Measurements from ENCODE around the gene ADCY2.

The ADCY2 gene

DNA sequence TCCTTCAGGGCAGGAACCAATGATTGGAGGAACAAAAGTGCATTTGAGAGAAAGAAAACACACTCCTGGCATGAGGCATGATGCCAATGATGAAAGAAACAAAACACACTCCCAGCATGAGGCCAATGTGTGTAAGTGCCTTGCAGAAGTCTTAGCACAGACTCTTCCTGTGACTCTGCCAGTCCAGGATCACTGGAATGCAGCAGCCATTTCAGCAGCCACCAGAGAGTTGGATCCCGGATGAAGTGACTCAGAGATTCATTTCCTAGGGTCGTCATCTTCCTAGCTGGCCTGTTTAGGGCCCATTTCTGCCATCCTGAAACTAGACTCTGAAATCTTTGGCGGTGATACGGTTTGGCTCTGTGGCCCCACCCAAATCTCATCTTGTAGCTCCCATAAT, 242.5 kb downstream of the ADCY2 start:
- no peak overlapping the region for H3K27ac ChIP-seq
- no peaks in the 10 kb centered on the region for H3K36me3 ChIP-seq (replicated peaks)
- in situ Hi-C loops (cut with HindIII; ENCODE audit: low pct_ligation_motif_present, low sequenced_read_pairs): no loop called here
- DNase-seq: no peak
- H3K27me3 ChIP-seq (replicated peaks): no peaks in the 10 kb centered on the region
- no peak overlapping the region for H3K4me3 ChIP-seq (ENCODE audit: low read depth, low read length)
- TF ChIP-seq, protein P1, sequence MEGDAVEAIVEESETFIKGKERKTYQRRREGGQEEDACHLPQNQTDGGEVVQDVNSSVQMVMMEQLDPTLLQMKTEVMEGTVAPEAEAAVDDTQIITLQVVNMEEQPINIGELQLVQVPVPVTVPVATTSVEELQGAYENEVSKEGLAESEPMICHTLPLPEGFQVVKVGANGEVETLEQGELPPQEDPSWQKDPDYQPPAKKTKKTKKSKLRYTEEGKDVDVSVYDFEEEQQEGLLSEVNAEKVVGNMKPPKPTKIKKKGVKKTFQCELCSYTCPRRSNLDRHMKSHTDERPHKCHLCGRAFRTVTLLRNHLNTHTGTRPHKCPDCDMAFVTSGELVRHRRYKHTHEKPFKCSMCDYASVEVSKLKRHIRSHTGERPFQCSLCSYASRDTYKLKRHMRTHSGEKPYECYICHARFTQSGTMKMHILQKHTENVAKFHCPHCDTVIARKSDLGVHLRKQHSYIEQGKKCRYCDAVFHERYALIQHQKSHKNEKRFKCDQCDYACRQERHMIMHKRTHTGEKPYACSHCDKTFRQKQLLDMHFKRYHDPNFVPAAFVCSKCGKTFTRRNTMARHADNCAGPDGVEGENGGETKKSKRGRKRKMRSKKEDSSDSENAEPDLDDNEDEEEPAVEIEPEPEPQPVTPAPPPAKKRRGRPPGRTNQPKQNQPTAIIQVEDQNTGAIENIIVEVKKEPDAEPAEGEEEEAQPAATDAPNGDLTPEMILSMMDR (IDR thresholded peaks at IDR 0.05; ENCODE audit: low read depth, low read length, missing control alignments): no peak

DNA sequence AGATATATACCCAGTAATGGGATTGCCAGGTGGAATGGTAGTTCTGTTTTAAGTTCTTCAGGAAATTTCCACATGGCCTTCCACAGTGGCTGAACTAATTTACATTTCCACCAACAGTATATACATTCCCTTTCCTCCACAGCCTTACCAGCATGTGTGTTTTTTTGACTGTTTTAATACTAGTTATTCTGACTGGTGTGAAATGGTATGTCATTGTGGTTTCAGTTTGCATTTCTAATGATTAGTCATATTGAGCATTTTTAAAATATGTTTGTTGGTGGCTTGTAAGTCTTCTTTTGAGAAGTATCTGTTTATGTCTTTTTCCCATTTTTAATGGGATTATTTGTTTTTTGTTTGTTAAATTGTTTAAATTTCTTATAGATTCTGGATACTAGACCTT, 246.1 kb downstream of the ADCY2 start:
- in situ Hi-C loops (cut with HindIII; ENCODE audit: low pct_ligation_motif_present, low sequenced_read_pairs): no loop called here
- H3K36me3 ChIP-seq (replicated peaks): no peaks in the 10 kb centered on the region
- H3K27ac ChIP-seq: no peak overlapping the region
- H3K27me3 ChIP-seq (replicated peaks): no peaks in the 10 kb centered on the region
- H3K4me3 ChIP-seq (ENCODE audit: low read depth, low read length): no peak overlapping the region
- DNase-seq: no peak
- TF ChIP-seq, protein P1 (IDR thresholded peaks at IDR 0.05; ENCODE audit: low read depth, low read length, missing control alignments): no peak

DNA sequence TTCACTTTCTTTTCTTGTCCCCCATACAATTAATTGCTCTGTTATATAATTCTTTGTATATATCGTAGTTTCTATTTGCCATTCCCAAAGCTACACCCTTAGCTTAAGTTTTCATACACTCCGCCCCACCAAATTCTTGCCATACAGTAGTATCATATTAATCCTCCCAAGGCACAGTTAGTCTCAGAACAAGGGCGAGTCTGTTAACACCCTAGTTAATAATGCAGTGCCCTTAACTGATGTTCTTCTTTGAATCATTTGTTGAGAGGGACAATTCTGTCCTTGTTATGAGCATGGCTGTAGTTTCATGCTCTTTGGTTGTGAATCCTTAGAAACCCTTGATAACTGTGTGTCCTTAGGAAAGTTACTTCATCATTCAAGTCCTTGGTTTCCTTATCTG, 248.8 kb downstream of the ADCY2 start:
- TF ChIP-seq, protein P1 (IDR thresholded peaks at IDR 0.05; ENCODE audit: low read depth, low read length, missing control alignments): no peak
- Histone ChIP-seq H3K36me3 (replicated peaks) (no peaks in the 10 kb centered on the region), H3K27ac (no peak overlapping the region), H3K4me3 (ENCODE audit: low read depth, low read length) (no peak overlapping the region), H3K27me3 (replicated peaks) (no peaks in the 10 kb centered on the region)
- no peak for DNase-seq
- in situ Hi-C loops (cut with HindIII; ENCODE audit: low pct_ligation_motif_present, low sequenced_read_pairs): no loop called here

DNA sequence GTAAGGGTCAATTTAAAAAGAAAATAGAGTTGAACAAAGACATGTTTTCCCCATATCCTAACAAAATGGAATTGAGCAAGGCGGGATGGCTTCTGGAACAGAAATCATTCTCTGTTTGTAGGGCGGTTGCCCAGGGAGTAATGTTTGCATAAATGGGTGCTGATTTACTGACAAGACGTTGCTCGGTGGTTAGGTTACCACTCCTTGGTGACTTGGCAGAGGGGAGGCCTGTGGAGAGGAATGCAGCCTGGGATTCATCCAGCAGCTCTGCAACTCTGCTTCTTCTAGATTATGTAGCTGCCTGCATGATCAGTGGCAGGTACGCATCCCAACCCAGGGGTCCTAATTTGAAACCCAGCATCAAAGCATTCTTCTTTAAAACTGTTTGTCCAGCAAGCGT, 254.8 kb downstream of the ADCY2 start:
- no peak overlapping the region for H3K27ac ChIP-seq
- in situ Hi-C loops (cut with HindIII; ENCODE audit: low pct_ligation_motif_present, low sequenced_read_pairs): no loop called here
- no peak overlapping the region for H3K4me3 ChIP-seq (ENCODE audit: low read depth, low read length)
- H3K27me3 ChIP-seq (replicated peaks): no peaks in the 10 kb centered on the region
- TF ChIP-seq, protein P1 (IDR thresholded peaks at IDR 0.05; ENCODE audit: low read depth, low read length, missing control alignments): no peak
- DNase-seq: no peak
- H3K36me3 ChIP-seq (replicated peaks): no peaks in the 10 kb centered on the region

DNA sequence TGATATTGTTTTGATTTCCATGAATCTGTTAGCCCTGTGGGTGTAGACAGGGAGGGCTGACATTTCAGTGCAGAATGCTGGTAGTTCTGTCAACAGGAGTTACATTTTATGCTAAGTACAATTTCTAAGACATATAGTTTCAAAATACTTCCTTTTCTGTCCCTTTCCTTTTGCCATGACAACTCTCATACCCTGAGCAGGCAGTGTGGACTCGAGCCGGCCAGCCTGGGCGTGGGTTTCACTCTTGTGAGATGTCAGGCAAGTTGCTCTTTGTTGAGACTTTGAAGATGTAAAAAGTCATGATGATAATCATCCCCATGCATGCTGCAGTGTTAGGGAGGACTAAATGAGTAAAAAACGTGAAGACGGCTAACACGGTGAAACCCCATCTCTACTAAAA, 257.1 kb downstream of the ADCY2 start:
- H3K36me3 ChIP-seq (replicated peaks): no peaks in the 10 kb centered on the region
- H3K4me3 ChIP-seq (ENCODE audit: low read depth, low read length): no peak overlapping the region
- no peaks in the 10 kb centered on the region for H3K27me3 ChIP-seq (replicated peaks)
- in situ Hi-C loops (cut with HindIII; ENCODE audit: low pct_ligation_motif_present, low sequenced_read_pairs): no loop called here
- DNase-seq: no peak
- no peak overlapping the region for H3K27ac ChIP-seq
- TF ChIP-seq, protein P1 (IDR thresholded peaks at IDR 0.05; ENCODE audit: low read depth, low read length, missing control alignments): no peak

DNA sequence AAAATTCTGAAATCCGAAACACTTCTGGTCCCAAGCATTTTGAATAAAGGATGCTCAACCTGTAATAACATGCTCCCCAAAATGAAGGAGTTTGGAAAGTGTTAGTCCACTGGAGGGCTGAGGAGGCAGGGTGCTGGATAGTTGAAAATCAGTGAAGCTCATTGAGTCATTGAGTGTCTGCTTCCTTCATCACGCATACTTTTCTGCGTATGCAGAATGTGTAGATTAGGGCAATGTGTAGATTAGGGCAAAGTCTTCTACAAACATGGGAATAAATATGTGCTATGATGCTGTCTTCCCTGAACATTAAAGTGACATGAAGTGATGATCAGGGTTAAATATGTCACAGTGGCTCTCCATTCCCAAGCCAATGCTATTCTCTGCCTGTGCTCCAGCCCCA, 261.2 kb downstream of the ADCY2 start:
- TF ChIP-seq, protein P1 (IDR thresholded peaks at IDR 0.05; ENCODE audit: low read depth, low read length, missing control alignments): no peak
- in situ Hi-C loops (cut with HindIII; ENCODE audit: low pct_ligation_motif_present, low sequenced_read_pairs): no loop called here
- H3K27ac ChIP-seq: no peak overlapping the region
- H3K4me3 ChIP-seq (ENCODE audit: low read depth, low read length): no peak overlapping the region
- H3K36me3 ChIP-seq (replicated peaks): no peaks in the 10 kb centered on the region
- H3K27me3 ChIP-seq (replicated peaks): no peaks in the 10 kb centered on the region
- no peak for DNase-seq

Data from brain microvascular endothelial cell (primary cell).